Germinal center (tissue), 1 donor: Measurements from ENCODE around the gene MGRN1.

ENCODE experiments used
- DNase-seq: peaks from one replicate; pipeline ENCODE4 v3.0.0; 2012; ENCODE audit warnings: mixed read lengths, low spot score

The MGRN1 gene

GRCh38 chr16:4654011-4654963, 29.7 kb downstream of the MGRN1 start:
- no peak for DNase-seq

GRCh38 chr16:4654964-4655590, 30.5 kb downstream of the MGRN1 start:
- DNase-seq = no peak

DNA sequence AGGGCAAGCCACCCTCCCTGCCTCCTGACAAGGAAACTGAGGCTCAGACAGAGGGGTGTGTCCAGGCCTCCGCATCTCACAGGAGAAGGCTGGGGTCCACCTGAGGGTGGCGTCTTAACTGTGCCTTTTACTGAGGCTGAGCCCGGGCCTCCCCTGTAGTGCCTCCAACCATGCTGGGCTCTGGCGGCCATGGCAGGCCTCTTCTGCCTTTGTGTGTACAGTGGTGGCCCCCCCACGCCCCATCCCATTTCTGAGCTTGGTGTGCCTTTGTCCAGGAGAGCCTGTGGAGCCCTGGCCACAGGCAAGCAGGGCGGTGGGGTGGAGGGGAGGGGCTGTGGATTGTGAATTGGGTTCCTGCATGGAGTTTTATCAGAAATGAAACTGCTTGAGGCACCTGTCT, 31.2 kb downstream of the MGRN1 start:
- DNase-seq = no peak

DNA sequence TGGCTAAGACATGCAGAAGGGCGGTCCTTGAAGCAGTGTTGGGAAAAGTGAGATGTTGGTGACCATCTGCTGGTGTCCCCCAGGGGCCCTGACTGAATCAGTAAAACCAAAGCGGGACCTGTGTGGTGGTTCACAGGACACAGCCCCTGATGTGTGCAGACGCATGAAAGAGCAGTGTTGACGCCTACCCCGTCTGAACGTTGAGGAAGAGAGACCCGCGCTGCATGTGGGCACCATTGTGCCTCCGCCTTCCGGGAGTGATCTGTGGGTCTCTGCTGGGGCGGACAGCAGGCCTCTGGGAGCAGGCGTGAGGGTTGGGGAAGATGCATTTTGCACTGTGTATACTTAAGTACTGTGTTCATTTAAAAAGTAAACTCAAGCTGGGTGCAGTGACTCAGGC, 31.6 kb downstream of the MGRN1 start:
- DNase-seq = no peak

DNA sequence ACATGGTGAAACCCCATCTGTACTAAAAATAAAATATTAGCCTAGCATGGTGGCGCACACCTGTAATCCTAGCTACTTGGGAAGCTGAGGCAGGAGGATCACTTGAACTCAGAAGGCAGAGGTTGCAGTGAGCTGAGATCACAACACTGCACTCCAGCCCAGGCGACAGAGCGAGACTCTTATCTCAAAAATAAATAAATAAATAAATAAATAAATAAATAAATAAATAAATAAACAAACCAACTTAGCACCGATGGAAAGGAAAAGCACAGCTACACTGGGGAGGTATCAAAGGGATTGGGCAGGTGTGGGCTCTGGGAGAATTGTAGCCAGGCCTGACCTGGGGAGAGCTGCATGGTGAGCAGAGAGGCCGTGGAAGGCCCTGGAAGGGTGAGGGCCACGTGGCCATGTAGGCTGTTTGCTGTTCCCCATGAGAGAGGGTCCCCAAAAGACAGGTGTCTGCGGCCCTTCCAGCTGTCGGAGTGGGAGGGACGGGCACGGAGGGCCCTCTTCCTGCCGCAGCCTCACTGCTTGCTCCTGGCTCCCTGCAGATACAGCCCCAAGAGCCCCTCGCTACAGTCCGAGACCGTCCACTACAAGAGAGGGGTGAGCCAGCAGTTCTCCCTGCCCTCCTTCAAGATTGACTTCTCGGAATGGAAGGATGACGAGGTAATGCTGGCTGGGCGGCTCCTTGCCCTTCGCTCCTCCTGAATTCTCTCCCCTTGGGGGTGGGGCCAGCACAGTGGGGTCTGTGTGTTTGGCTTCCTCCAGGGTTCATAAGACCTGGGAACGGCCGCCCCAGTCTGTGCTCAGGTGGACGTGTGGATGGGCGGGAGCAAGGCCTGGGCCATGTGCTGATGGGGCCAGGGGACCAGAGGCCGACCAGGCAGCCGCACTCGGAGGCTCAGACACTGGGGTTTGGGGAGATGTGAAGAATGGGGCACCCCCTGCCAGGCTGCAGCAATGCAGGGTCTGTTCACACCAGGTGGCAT, 32.4 kb downstream of the MGRN1 start:
- no peak for DNase-seq

GRCh38 chr16:4659363-4660353, 35.0 kb downstream of the MGRN1 start:
- DNase-seq = no peak

DNA sequence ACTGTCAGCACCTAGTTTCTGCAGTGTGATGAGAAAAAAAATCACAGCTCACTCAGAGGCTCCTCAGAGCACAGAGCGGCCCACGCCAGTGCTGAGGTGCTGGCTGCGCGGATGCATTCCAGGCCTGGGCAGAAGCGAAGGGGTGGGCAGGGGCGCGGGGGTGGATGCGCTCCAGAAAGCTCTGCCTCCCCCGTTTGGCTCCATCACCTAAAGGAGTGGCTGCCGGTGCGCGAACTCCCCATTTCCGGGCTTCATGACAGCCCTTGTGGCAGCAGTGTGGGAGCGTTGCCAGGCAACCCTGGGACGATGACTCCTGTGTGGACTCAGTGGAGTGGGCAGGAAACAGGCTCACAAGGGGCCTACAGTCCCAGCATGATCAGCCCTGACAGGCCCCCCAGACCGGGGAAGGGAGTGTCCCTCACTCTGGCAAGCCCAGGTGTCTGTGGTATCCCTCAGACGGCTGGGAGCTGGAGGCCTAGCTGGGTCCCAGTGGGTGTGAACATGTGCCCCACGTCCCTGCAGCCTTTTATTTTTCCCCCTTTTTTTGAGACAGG, 35.9 kb downstream of the MGRN1 start:
- DNase-seq = no peak

DNA sequence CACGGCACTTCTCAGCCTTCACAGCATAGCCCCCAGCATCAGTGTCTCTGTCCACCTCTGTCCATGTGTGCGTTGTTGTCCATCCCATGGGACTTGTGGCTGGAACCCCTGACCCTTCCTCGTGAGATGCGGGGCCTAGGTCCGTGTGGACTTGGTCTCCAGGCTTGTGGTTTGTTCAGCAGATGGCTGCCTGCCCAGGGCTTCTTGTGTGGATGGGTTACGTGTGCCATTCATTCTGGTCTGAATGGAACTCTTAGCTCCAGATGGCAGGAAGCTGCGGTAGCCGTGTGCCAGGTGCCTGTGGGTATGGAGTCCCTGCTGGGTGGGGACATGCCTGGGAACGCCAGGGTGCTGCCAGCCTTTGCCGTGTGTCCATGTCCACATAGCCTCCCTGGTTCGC, 37.0 kb downstream of the MGRN1 start:
- no peak for DNase-seq

DNA sequence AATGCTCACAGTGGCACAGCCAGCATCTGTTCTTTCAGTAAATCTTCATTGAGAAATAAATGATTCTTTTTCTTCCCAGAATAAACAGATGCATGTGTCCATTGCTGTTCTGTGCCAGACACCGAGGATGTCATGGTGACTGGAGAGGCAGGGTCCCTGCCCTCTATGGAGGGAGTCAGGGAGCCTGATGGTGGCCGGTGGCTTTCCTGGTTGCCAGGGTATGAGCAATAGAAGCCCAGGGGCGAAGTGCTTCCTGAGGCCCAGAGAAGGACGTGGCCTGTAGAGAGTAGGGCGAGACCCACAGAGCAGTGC, 38.8 kb downstream of the MGRN1 start:
- no peak for DNase-seq

GRCh38 chr16:4663777-4664465, 39.3 kb downstream of the MGRN1 start:
- DNase-seq = no peak

DNA sequence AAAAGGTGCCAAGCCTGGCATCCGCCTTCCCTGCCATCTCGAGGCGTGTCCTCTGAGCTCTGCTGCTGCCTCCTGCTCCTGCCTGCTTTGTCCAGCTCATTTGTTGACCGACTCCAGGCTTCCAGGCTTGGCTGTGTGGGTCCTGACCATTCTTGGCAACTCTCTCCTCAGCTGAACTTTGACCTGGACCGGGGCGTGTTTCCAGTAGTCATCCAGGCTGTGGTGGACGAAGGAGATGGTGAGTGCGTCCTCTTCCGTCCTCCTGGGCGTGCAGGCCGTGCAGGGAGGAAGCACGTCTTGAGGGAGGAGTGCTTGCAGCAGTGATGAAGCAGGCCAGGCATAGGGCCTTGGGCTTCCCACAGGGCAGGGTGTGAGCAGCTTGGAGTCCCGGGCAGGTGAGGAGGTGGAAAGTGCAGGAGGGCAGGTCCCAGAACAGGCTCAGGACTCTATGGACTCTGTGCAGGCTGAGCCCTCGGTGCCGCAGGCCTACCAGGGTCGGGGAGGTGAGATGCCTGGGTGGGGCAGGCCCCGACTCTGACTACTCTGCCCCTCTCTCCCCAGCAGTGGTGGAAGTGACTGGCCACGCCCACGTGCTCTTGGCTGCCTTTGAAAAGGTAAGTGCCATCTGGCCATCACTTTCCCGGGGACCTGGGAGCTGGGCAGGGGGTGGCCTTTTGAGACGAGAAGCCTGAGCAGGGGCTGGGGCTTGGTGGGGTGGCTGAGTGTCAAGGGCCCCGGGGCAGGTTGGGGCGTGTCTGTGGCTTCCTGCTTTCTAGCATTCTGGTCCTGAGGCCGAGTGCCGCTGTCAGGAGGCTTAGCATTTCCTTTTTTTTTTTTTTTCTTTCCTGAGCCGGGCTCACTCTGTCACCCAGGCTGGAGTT, 40.2 kb downstream of the MGRN1 start:
- DNase-seq = no peak

DNA sequence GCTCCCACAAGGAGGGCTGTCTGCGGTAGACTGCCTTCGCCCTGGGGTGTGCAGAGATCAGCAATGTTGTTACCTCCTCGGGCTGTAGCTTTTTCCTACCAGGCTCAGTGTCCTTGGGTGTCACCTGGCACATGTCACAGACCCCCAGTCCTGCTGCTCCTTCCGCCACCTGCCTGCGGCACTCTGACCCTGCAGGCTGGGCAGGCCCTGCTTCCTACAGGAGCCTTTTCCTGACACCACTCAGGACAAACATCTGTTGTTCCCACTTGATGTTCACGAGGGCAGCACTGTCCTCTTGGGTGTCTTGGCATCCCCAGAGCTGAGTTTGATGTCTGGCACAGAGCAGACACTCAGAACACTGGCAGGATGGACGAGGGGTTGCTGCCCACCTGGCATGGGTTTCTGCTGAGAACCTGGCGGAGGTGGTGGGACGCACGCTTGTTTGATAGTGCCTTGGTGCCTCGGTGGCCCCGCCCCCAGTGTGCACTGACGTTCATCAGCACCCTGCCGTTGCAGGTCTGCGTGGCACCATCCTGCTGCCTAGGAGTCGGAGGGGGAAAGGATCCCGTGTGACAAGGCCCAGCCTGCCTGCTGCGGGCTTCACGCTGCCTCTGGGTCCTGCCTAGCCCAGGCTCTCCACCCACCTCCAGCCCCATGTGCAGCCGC, 42.0 kb downstream of the MGRN1 start:
- DNase-seq = no peak

DNA sequence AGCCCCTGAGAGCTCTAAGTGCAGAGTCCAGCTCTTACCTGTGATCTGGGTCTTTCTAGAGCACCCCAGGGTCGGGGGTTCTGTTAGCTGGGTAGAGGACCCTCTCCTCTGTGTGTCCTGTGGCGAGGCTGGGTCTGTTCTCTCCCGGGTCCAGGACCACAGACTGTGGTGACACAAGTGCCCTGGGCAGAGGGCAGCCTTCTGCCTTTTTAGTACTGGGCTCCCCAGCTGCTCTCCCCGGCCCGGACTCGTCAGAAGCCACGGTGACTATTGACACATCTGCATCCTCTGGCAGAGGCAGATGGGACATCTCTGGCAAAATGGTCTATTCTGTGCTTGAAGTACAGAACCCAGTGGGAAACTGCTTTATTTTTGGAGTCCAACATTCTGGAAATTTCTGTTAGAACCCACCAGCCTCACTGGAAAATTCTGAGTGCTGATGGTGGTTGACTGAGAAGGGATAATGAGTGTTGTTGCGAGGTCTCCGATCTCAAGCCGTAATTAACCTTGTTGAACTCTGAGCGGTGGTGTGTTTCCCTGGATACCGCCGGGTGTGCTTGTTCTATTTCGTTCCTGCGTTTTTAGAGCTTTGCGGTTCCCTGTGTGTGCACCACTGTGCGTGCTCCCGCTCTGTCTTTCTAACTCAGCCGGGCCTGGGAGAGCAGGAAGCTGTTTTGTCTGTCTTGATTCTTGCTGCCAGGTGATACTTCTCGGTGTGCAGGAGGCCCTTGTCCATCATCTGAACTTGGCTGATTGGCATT, 42.8 kb downstream of the MGRN1 start:
- no peak for DNase-seq

- DNase-seq = no peak
These were observed 43.8 kb downstream of the MGRN1 start for GRCh38 chr16:4668313-4668960.

GRCh38 chr16:4673387-4674046, 48.9 kb downstream of the MGRN1 start:
- DNase-seq = no peak

DNA sequence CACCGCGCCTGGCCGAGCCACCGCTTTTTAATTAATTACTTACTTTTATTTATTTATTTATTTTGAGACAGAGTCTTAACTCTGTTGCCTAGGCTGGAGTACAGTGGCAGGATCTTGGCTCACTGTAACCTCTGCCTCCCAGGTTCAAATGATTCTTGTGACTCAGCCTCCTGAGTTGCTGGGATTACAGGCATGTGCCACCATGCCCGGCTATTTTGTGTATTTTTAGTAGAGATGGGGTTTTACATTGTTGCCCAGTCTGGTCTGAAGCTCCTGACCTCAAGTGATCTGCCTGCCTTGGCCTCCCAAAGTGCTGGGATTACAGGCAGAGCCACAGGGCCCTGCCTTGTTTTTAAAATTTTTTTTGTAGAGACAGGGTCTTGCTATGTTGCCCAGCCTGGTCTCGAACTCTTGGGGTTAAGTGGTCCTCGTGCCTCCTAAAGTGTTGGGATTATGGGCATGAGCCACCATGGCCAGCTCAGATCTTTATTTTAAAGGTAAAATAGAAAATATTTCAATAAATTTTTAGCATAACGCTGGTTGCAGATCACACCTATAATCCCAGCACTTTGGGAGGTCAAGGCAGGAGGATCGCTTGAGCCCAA, 50.4 kb downstream of the MGRN1 start:
- no peak for DNase-seq
